K562 (cell line): ENCODE measurements around the gene TBC1D17. TPM values are rescaled to one million over a fixed set of nuclear protein-coding genes. Genes with fewer than 3 reads are reported as not detected.

ENCODE experiments used
- ASH1L ChIP-seq: fragments of 450-650 bp; IDR thresholded peaks from 2 replicates; pipeline ENCODE4 v1.6.1; 2018; ENCODE audit warnings: borderline replicate concordance, mild to moderate bottlenecking, low read depth; ENCODE audit not compliant: partially characterized antibody
- CCAR2 ChIP-seq: fragments of 200-400 bp; formaldehyde crosslinking; IDR thresholded peaks from 2 replicates; pipeline ENCODE4 v1.6.1; 2017; ENCODE audit warnings: mild to moderate bottlenecking, low read depth, low read length
- EP300 ChIP-seq: IDR thresholded peaks from 2 replicates; pipeline ENCODE4 v1.6.1; 2012; ENCODE audit warnings: low read length, improper control_type of control experiment
- GTF3C2 ChIP-seq: IDR thresholded peaks from 3 replicates; pipeline ENCODE4 v1.6.1; 2011; ENCODE audit warnings: borderline replicate concordance, mild to moderate bottlenecking, moderate library complexity; ENCODE audit not compliant: insufficient read length; ENCODE audit errors: extremely low read depth
- MCM5 ChIP-seq: fragments of 450-650 bp; IDR thresholded peaks from 2 replicates; pipeline ENCODE4 v1.6.1; 2016; ENCODE audit warnings: low read depth
- POLR2H ChIP-seq: IDR thresholded peaks from 2 replicates; pipeline ENCODE4 v1.6.1; 2016; ENCODE audit warnings: missing genetic modification characterization, low read depth, mild to moderate bottlenecking, control low read depth, missing compliant biosample characterization, moderate library complexity
- RB1 ChIP-seq: fragments of 450-650 bp; IDR thresholded peaks from 2 replicates; pipeline ENCODE4 v1.6.1; 2017; ENCODE audit warnings: low read depth, mild to moderate bottlenecking
- RBM17 ChIP-seq: fragments of 200-400 bp; formaldehyde crosslinking; IDR thresholded peaks from 2 replicates; pipeline ENCODE4 v1.6.1; 2017; ENCODE audit warnings: low read depth, mild to moderate bottlenecking, low read length, borderline replicate concordance
- YY1 ChIP-seq, 3 experiments: IDR thresholded peaks; 2 replicates each; pipeline ENCODE4 v1.6.1; 2011; ENCODE audit warnings: low read length in 2 of 3, mild to moderate bottlenecking in 2 of 3, moderate library complexity in 2 of 3, borderline replicate concordance in 1 of 3, control low read depth in 1 of 3, low read depth in 1 of 3; ENCODE audit not compliant: insufficient read depth in 3 of 3, insufficient replicate concordance in 2 of 3, control insufficient read depth in 1 of 3, insufficient read length in 1 of 3; ENCODE audit errors: extremely low read depth in 1 of 3
- ZC3H8 ChIP-seq: fragments of 450-650 bp; IDR thresholded peaks from 2 replicates; pipeline ENCODE4 v1.6.1; 2017
- ZNF134 ChIP-seq: fragments of 250-450 bp; sonication (Bioruptor Pico); conservative IDR thresholded peaks from 2 replicates; pipeline ENCODE4 v1.4.0; 2020
- polyA plus RNA-seq, 8 experiments: library from polyadenylated mRNA; depleted of rRNA in 4 of 8; stranded (reverse) in 5 of 8; unstranded in 3 of 8; fragments of >200 nt; fragmentation: Nextera tagmentation in 2 of 8; fragmentation: Illumina TruSeq in 1 of 8; extraction: Ambion mirVana in 2 of 8; extraction: Trizol in 1 of 8; gene quantifications; 2 replicates each; pipeline versions ENCODE4 v1.2.1 to v1.2.3, GENCODE V29; 2011 to 2014; ENCODE audit warnings: inconsistent platforms in 1 of 8, missing spikeins in 1 of 8
- total RNA-seq, 7 experiments: library from RNA; depleted of rRNA in 6 of 7; stranded (reverse); fragments of >200 nt in 6 of 7; fragmentation: Illumina TruSeq in 2 of 7; extraction: Trizol in 2 of 7; gene quantifications; 2 replicates each; pipeline versions ENCODE4 v1.2.1 to v1.2.3, GENCODE V29; 2011 to 2021; ENCODE audit warnings: low replicate concordance in 1 of 7

The TBC1D17 gene
- total and polyA plus RNA-seq, 9 of the 15 experiments (the other 6 are each of a cell fraction or from before 2014, with no cell fraction given) = 0.42 to 16.0 (median 3.8) TPM

- no peak for TF ChIP-seq RB1
- TF ChIP-seq ZNF134 (CRISPR knock-in tag) = no peak
- no peak for TF ChIP-seq RBM17
- no peak for TF ChIP-seq MCM5
- TF ChIP-seq GTF3C2 = no peak
- no peak for TF ChIP-seq POLR2H
- TF ChIP-seq EP300 = no peak
- no peak for TF ChIP-seq ZC3H8
- no peak for TF ChIP-seq CCAR2
- TF ChIP-seq YY1 (IDR thresholded peaks at IDR 0.05; ENCODE audit: borderline replicate concordance in 1 of 3, control insufficient read depth in 1 of 3, extremely low read depth in 1 of 3, insufficient read depth in 3 of 3, insufficient read length in 1 of 3, insufficient replicate concordance in 2 of 3, low read depth in 1 of 3, low read length in 2 of 3) = no peak
- TF ChIP-seq ASH1L = no peak
Measured at GRCh38 chr19:49872245-49873128, 5.0 kb upstream of the TBC1D17 start (continued).
